ENCODE measurements around the gene C19orf67. TPM values are rescaled to one million over a fixed set of nuclear protein-coding genes. Genes with fewer than 3 reads are reported as not detected.

The C19orf67 gene
- total and polyA plus RNA-seq, 2 of the 13 experiments (the other 11 are each of a cell fraction or from before 2014, with no cell fraction given), result 0.11 to 0.32 TPM

- TF ChIP-seq BCL3 (CRISPR knock-in tag; IDR thresholded peaks at IDR 0.05) (no peak), PHF20 (CRISPR knock-in tag; IDR thresholded peaks at IDR 0.05) (0 out of 2 replicates have a peak, but pooled peaks have one; percentile 23), DMAP1 (CRISPR knock-in tag; IDR thresholded peaks at IDR 0.05) (0 out of 2 replicates have a peak, but pooled peaks have one; percentile 21), CREB3 (CRISPR knock-in tag; IDR thresholded peaks at IDR 0.05) (no peak), NFE2 (CRISPR knock-in tag; IDR thresholded peaks at IDR 0.05) (no peak), ZSCAN22 (CRISPR knock-in tag; IDR thresholded peaks at IDR 0.05) (no peak), HOXA5 (CRISPR knock-in tag; IDR thresholded peaks at IDR 0.05) (0 out of 2 replicates have a peak, but pooled peaks have one; percentile 15), HMGXB4 (CRISPR knock-in tag; IDR thresholded peaks at IDR 0.05; ENCODE audit: borderline replicate concordance in 1 of 2, low read depth in 1 of 2) (no peak), HNRNPK (IDR thresholded peaks at IDR 0.05; ENCODE audit: low read depth, low read length, poor library complexity, severe bottlenecking) (peak; percentile 78), GMEB1 (CRISPR knock-in tag; IDR thresholded peaks at IDR 0.05; ENCODE audit: borderline replicate concordance) (no peak), RNF2 (conservative IDR thresholded peaks at IDR 0.05; ENCODE audit: low read depth) (no peak), ZNF354B (CRISPR knock-in tag; IDR thresholded peaks at IDR 0.05) (no peak), BCL6 (CRISPR knock-in tag; IDR thresholded peaks at IDR 0.05) (no peak), THRA (CRISPR knock-in tag; IDR thresholded peaks at IDR 0.05; ENCODE audit: borderline replicate concordance) (no peak), ZNF142 (CRISPR knock-in tag; IDR thresholded peaks at IDR 0.05) (0 out of 2 replicates have a peak, but pooled peaks have one; percentile 18), TCF7 (IDR thresholded peaks at IDR 0.05; ENCODE audit: low read depth) (no peak)
These were observed 31.5 kb upstream of the C19orf67 start (continued) for GRCh38 chr19:14116918-14117578.
